Brain microvascular endothelial cell (primary cell): ENCODE data around the gene ECHDC3.

Experiments used
- DNase-seq: peaks from one replicate; pipeline ENCODE4 v3.0.0-alpha.2; 2020
- H3K27ac ChIP-seq: fragments of 250-450 bp; sonication (Bioruptor Pico); 2 replicates; pipeline ENCODE4 v1.5.1; 2020; ENCODE audit warnings: mild to moderate bottlenecking, moderate library complexity
- H3K27me3 ChIP-seq: fragments of 250-450 bp; sonication (Bioruptor Pico); replicated peaks from 2 replicates; pipeline ENCODE4 v1.5.1; 2020; ENCODE audit warnings: mild to moderate bottlenecking
- H3K36me3 ChIP-seq: fragments of 250-450 bp; sonication (Bioruptor Pico); replicated peaks from 2 replicates; pipeline ENCODE4 v1.5.1; 2020; ENCODE audit warnings: mild to moderate bottlenecking
- H3K4me3 ChIP-seq: 2 replicates; pipeline ENCODE4 v1.5.1; 2011; ENCODE audit warnings: low read depth, mild to moderate bottlenecking, control low read depth, low read length, moderate library complexity
- in situ Hi-C: cut with HindIII; loops from 2 replicates; pipeline ENCODE4 v1.10.0; 2017; ENCODE audit warnings: low sequenced_read_pairs, low pct_ligation_motif_present
- TF ChIP-seq, protein P1 (sequence below): IDR thresholded peaks from 2 replicates; pipeline ENCODE4 v1.5.1; 2011; ENCODE audit warnings: low read depth, mild to moderate bottlenecking, moderate library complexity, low read length, control low read depth, inconsistent platforms; ENCODE audit errors: missing control alignments

ECHDC3 gene

DNA sequence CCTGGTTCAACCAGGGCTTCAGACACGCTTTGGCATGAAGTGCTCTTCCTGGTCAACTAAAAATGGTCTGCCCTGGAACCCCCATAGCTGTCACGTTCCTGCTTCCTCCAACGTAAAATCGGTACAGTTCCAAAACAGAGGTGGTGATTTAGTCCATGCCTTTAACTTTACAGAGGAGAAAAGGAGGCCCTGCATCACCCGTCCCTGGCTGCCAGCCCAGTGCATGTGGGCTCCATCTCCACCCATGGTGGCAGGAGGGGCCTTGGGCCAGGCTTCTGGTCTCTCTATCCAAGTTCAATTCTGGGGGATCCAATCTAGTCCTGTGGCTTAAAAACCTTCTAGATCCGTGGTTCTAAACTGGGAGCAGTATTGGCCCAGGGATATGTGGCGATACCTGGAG is 18.7 kb downstream of the ECHDC3 start:
- Histone ChIP-seq H3K4me3 (no peak overlapping the region), H3K36me3 (no peaks in the 10 kb centered on the region), H3K27ac (no peak overlapping the region), H3K27me3 (no peaks in the 10 kb centered on the region)
- TF ChIP-seq, protein P1, sequence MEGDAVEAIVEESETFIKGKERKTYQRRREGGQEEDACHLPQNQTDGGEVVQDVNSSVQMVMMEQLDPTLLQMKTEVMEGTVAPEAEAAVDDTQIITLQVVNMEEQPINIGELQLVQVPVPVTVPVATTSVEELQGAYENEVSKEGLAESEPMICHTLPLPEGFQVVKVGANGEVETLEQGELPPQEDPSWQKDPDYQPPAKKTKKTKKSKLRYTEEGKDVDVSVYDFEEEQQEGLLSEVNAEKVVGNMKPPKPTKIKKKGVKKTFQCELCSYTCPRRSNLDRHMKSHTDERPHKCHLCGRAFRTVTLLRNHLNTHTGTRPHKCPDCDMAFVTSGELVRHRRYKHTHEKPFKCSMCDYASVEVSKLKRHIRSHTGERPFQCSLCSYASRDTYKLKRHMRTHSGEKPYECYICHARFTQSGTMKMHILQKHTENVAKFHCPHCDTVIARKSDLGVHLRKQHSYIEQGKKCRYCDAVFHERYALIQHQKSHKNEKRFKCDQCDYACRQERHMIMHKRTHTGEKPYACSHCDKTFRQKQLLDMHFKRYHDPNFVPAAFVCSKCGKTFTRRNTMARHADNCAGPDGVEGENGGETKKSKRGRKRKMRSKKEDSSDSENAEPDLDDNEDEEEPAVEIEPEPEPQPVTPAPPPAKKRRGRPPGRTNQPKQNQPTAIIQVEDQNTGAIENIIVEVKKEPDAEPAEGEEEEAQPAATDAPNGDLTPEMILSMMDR: no peak
- in situ Hi-C loops: loop anchor here (25.0 kb wide), 1 partner anchor 249 kb away; no protein-coding TSS in a partner anchor
- no peak for DNase-seq

DNA sequence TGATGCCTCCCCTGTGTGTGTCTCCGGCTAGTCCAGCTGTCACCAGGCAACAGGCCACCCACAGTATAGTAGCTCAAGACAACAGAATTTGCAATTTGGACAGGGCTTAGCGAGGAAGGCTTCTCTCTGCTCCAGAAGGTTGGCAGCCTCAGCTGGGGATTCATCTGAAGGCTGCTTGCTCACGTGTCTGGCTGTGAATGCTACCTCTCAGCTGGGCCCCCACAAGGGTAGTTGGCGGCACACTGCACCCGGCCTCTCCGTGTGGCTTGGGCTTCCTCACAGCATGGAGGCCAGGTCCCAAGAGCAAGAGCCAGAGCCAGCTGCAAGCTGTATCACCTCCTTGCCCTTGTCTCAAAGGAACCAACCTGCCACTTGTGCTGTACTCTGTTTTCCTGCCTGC is 19.2 kb downstream of the ECHDC3 start:
- Histone ChIP-seq H3K36me3 (no peaks in the 10 kb centered on the region), H3K27ac (no peak overlapping the region), H3K27me3 (no peaks in the 10 kb centered on the region), H3K4me3 (no peak overlapping the region)
- TF ChIP-seq, protein P1: no peak
- no peak for DNase-seq
- in situ Hi-C loops: loop anchor here (25.0 kb wide), 1 partner anchor 249 kb away; no protein-coding TSS in a partner anchor

DNA sequence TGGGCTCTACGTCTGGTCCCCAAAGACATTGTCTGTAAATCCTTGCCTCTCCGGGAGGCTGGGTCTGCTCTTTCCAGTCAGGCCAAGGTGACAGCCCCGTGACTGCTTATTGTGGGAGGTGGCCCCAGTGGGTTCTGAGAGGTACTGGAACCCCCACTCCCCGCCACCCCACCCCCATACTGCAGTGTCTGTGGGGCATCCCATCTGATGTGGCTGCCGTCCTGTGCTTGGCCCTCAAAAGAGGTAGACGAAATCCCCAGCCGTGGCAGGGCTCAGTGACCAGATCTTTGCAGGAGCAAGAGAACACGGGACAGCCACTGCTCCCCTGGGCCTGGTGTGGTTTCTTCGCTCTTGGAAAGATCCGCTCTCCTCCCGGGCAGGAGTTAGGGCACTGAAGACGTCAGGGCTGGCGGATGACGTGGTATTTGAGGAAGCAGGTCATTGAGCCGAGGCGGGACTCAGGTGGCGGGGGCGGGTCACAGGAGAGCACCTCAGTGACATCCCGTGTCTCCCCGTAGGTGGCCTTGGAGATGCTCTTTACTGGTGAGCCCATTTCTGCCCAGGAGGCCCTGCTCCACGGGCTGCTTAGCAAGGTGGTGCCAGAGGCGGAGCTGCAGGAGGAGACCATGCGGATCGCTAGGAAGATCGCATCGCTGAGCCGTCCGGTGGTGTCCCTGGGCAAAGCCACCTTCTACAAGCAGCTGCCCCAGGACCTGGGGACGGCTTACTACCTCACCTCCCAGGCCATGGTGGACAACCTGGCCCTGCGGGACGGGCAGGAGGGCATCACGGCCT is 20.7 kb downstream of the ECHDC3 start:
- in situ Hi-C loops: loop anchor here (25.0 kb wide), 1 partner anchor 251 kb away; no protein-coding TSS in a partner anchor
- no peaks in the 10 kb centered on the region for H3K36me3 ChIP-seq
- DNase-seq: no peak
- H3K27ac ChIP-seq: no peak overlapping the region
- no peaks in the 10 kb centered on the region for H3K27me3 ChIP-seq
- H3K4me3 ChIP-seq: no peak overlapping the region
- TF ChIP-seq, protein P1: no peak

DNA sequence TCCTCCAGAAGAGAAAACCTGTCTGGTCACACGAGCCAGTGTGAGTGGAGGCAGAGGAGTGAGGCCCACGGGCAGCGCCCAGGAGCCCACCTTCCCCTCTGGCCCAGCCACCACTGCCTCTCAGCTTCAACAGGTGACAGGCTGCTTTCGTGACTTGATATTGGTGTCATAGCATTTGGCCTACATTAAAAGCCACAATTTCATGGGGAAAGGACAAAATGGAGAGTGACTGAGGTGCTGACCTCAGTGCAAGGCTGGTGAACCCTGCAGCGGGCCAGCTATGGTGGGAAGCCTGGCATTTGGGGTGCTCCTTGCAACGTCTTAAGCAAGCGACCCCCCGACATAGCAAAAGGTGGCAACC is 21.3 kb downstream of the ECHDC3 start:
- H3K36me3 ChIP-seq: no peaks in the 10 kb centered on the region
- H3K4me3 ChIP-seq: no peak overlapping the region
- in situ Hi-C loops: loop anchor here (25.0 kb wide), 1 partner anchor 251 kb away; no protein-coding TSS in a partner anchor
- H3K27me3 ChIP-seq: no peaks in the 10 kb centered on the region
- H3K27ac ChIP-seq: no peak overlapping the region
- DNase-seq: no peak
- TF ChIP-seq, protein P1: no peak

DNA sequence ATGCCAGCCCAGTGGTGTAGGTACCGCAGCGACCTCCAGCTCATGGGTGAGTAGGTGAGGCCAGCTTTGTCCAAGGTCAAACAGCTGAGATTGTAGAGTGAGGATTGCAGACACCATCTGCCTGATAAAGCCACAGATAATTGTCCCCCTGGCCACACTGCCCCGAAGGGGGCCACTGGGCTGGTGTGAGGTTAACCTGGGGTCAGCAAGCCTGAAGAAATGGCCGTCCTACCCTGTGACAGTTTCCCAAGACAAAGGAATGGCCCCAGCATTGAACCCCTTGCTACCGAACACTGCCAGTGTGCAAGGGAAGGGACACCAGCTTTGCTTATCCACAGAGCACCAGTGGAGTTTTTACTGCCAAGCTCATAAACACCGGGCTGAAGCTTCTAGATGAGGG is 23.0 kb downstream of the ECHDC3 start:
- in situ Hi-C loops: loop anchor here (25.0 kb wide), 1 partner anchor 253 kb away; no protein-coding TSS in a partner anchor
- Histone ChIP-seq H3K27ac (no peak overlapping the region), H3K36me3 (no peaks in the 10 kb centered on the region), H3K27me3 (no peaks in the 10 kb centered on the region), H3K4me3 (no peak overlapping the region)
- DNase-seq: no peak
- TF ChIP-seq, protein P1: no peak
